ENCODE measurements around the gene AK9. TPM values are rescaled to one million over a fixed set of nuclear protein-coding genes. Genes with fewer than 3 reads are reported as not detected.

Gene AK9
- total and polyA plus RNA-seq, 2 of the 4 experiments (the other 2 are of a cell fraction) = 1.7 to 1.8 TPM

- Histone ChIP-seq H2BK15ac (ENCODE audit: low read depth, low read length) (no peak overlapping the region), H2AK9ac (replicated peaks; ENCODE audit: low read depth, low read length, poor library complexity) (no peak overlapping the region), H3K4me1 (ENCODE audit: control insufficient read depth, insufficient read depth, low read length) (no peaks in the 10 kb centered on the region), H2BK20ac (ENCODE audit: low read depth, low read length) (no peak overlapping the region), H3K4ac (ENCODE audit: low read depth, low read length) (no peak overlapping the region), H3K27ac (ENCODE audit: insufficient read depth, low read length) (no peak overlapping the region), H3K14ac (replicated peaks; ENCODE audit: low read depth, low read length) (no peak overlapping the region), H3K56ac (ENCODE audit: extremely low read depth, insufficient read depth, low read length) (no peak overlapping the region), H3K9ac (ENCODE audit: low read depth, low read length) (no peak overlapping the region), H2BK120ac (ENCODE audit: low read depth, low read length) (no peak overlapping the region), H2BK5ac (ENCODE audit: low read depth, low read length, poor library complexity, severe bottlenecking) (no peak overlapping the region), H2AFZ (replicated peaks; ENCODE audit: low read length, poor library complexity) (no peak overlapping the region), H3K9me3 (ENCODE audit: control insufficient read depth, insufficient read depth, low read length) (no peaks in the 10 kb centered on the region), H2AK5ac (ENCODE audit: low read depth, low read length) (no peak overlapping the region), H3K9me1 (ENCODE audit: insufficient read depth, low read length) (no peaks in the 10 kb centered on the region), H4K91ac (ENCODE audit: insufficient read depth, low read depth, low read length) (no peak overlapping the region), H3K36me3 (ENCODE audit: control insufficient read depth, insufficient read depth, low read length) (no peaks in the 10 kb centered on the region), H3K18ac (ENCODE audit: low read depth, low read length) (no peak overlapping the region), H3K79me1 (ENCODE audit: low read depth in 1 of 2, low read length in 2 of 2) (no peaks in the 10 kb centered on the region), H4K8ac (ENCODE audit: low read depth in 2 of 2, low read length in 2 of 2) (no peak overlapping the region), H3K4me2 (ENCODE audit: low read depth, low read length) (no peak overlapping the region), H3K27me3 (ENCODE audit: control insufficient read depth, insufficient read depth, low read length) (no peaks in the 10 kb centered on the region), H3K23ac (ENCODE audit: low read depth, low read length) (no peak overlapping the region), H4K5ac (ENCODE audit: low read depth, low read length) (no peak overlapping the region), H4K20me1 (ENCODE audit: insufficient read depth, low read length) (no peaks in the 10 kb centered on the region), H3K4me3 (ENCODE audit: insufficient read depth, low read depth, low read length) (no peak overlapping the region)
- ATAC-seq (ENCODE audit: low read depth) = no peak
- in situ Hi-C loops (cut with MboI; ENCODE audit: low sequenced_read_pairs) = no loop called here
- no TSS peak for BruUV-seq (replicated peaks)
- intact Hi-C loops (cut with micrococcal nuclease) = no loop called here
- no CpG with 5 or more reads among the region's 2 CpGs for WGBS, 2 experiments (ENCODE audit: extremely low coverage in 2 of 2, insufficient read length in 1 of 2)
- dilution Hi-C loops (cut with HindIII; ENCODE audit: low sequenced_read_pairs, unreplicated experiment) = no loop called here
- DNase-seq = no peak
- no peak for TF ChIP-seq MAZ (IDR thresholded peaks at IDR 0.05; ENCODE audit: borderline replicate concordance, low read depth, low read length)
- TF ChIP-seq MXI1 (IDR thresholded peaks at IDR 0.05; ENCODE audit: borderline replicate concordance, low read depth, low read length) = no peak
- no peak for TF ChIP-seq NFE2L2 (IDR thresholded peaks at IDR 0.05; ENCODE audit: low read depth, low read length)
- no peak for TF ChIP-seq ELK1 (IDR thresholded peaks at IDR 0.05; ENCODE audit: borderline replicate concordance, low read depth, low read length)
- TF ChIP-seq CEBPB (IDR thresholded peaks at IDR 0.05; ENCODE audit: low read depth, low read length) = no peak
- no peak for TF ChIP-seq RAD21 (IDR thresholded peaks at IDR 0.05; ENCODE audit: low read length)
- TF ChIP-seq RFX5 (IDR thresholded peaks at IDR 0.05; ENCODE audit: low read depth, low read length) = no peak
- no peak for TF ChIP-seq SMC3 (IDR thresholded peaks at IDR 0.05; ENCODE audit: low read depth, low read length)
- TF ChIP-seq BHLHE40 (IDR thresholded peaks at IDR 0.05; ENCODE audit: low read depth, low read length) = no peak
- no peak for TF ChIP-seq POLR2A (IDR thresholded peaks at IDR 0.05; ENCODE audit: low read depth, low read length)
- TF ChIP-seq USF2 (IDR thresholded peaks at IDR 0.05; ENCODE audit: low read depth, low read length) = no peak
- no peak for TF ChIP-seq CTCF (conservative IDR thresholded peaks at IDR 0.05; ENCODE audit: low read depth, low read length)
- no peak for TF ChIP-seq RCOR1 (IDR thresholded peaks at IDR 0.05; ENCODE audit: insufficient replicate concordance, low read length)
- TF ChIP-seq FOS (IDR thresholded peaks at IDR 0.05; ENCODE audit: low read depth, low read length) = no peak
- no peak for TF ChIP-seq MAFK (IDR thresholded peaks at IDR 0.05; ENCODE audit: low read depth, low read length)
- no peak for TF ChIP-seq CHD1 (IDR thresholded peaks at IDR 0.05; ENCODE audit: low read depth, low read length)
- CTCF ChIA-PET = no interaction called here
- POLR2A ChIA-PET (ENCODE audit: unreplicated experiment) = no interaction called here
Observed at GRCh38 chr6:109644131-109644530, 46.9 kb downstream of the AK9 start.
